ENCODE results near the gene SCGB1D1. TPM values are rescaled to one million over a fixed set of nuclear protein-coding genes. Genes with fewer than 3 reads are reported as not detected.

The SCGB1D1 gene, protein sequence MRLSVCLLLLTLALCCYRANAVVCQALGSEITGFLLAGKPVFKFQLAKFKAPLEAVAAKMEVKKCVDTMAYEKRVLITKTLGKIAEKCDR
- total RNA-seq: not detected

DNA sequence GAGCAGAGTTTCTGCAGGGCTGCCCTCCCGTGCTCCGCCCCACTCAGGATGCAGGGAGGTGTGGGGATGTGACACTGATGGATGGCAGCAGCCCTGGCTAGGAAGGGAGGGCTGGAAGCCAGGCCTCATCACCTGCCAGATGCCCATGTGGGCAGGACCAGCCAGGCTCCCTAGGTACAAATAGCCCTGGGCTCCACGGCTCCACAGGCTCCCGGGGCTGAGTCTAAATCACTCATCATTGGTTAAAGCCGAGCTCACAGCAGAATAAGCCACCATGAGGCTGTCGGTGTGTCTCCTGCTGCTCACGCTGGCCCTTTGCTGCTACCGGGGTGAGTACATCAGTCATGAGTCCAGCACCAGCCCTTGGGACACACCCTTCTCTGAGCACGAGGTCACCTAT is at the start of gene SCGB1D1:
Gene SCGB1D1, plus strand, starts transcription at position 206 of the 400 bp plus-strand sequence. Its CDS starts 69 bp downstream, at position 275.
- ChIA-PET CTCF (interaction anchor here (1.1 kb wide), 1 partner anchor 121 kb away, joined by 3 read pairs; no protein-coding TSS in a partner anchor), POLR2A (no interaction called here)

DNA sequence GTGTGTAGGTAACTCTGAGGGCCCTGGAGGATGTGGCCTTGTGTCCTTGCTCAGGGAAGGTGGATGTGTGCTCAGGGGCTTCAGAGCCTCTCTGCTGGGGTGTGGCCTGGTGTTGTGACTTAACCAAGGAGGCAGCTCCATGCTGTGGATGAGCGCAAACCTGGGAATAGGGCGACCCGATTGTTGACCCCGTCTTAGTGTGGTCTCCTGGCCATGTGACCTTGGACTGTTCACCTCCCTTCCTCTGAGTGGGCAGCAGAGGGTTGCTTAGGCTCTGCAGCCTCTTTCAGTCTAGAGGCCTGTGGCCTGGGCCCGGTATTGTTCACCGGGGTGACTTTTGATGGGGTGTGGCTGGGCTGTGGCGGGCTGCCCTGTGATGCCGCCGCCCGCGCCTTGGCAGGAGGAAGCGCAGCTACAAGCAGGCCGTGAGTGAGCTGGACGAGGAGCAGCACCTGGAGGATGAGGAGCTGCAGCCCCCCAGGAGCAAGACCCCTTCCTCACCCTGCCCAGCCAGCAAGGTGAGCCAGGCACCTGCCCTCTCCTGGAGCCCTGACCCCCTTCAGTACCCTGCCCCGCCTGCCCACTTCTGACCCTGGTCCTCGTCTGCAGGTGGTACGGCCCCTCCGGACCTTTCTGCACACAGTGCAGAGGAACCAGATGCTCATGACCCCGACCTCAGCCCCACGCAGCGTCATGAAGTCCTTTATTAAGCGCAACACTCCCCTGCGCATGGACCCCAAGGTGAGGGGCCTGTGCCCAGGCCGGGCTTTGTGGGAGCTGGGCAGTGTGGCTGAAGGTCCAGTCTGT is 49.5 kb upstream of the SCGB1D1 start:
- ChIA-PET CTCF (no interaction called here), POLR2A (no interaction called here)

DNA sequence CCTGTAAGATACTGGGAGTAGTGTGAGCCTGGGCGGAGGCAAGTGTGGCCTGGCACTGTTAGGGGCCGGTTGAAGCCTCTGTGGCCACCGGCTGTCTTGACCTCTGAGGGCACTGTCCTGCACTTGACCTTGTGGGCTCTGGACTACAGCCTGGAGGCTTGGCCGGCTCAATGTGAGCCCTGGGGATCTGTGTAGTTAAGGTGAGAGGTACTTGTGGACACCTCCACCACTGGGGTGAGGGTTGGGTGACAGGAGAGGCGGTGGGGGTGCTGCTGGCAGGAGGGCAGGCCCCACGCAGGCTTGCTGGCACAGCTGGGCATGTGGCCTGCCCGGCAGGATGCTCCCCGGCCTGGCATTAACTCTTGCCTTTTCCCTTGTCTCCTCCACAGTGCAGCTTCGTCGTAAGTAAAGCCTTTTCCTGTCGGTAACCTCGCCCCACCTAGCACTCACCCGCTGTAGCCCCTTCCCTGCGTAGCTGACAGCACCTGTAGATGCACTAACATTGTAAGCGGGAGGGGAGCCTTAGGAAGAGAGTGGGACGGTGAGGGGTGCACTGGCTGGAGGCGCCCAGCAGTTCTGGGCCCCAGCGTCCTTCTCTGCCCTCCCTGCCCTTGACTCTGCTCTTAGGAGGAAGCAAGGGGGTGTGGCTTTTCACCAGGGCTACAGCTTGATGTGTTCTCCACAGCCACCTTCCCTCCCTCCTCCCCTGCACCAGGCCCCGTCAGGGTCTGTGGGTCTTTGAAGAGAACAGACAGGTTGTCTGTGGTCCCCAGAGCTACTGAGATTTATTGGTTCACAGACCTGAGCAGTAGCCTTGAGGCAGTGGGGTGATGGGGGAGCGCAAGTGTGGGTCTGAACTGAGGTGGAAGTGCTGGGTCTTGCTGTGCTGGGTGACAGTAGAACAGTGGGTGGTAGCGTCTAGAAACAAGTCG is 48.6 kb upstream of the SCGB1D1 start:
- CTCF ChIA-PET: no interaction called here
- POLR2A ChIA-PET: no interaction called here

DNA sequence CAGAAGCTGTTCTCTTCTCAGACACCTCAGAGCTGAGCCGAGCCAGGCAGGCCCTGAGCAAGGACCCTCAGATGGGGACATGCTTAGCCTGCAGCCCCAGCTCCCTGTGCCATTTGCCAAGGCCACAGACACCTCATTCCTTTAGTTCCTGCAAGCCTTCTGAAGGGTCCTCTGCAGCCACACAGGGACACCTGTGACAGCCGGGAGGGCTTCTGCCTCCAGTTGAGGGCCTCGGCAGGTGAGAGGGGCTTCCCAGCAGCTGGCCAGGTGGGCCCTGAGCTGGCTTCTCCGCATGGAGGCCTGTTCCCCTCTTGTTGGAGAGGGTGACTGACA is 48.0 kb upstream of the SCGB1D1 start:
- ChIA-PET POLR2A (no interaction called here), CTCF (no interaction called here)

DNA sequence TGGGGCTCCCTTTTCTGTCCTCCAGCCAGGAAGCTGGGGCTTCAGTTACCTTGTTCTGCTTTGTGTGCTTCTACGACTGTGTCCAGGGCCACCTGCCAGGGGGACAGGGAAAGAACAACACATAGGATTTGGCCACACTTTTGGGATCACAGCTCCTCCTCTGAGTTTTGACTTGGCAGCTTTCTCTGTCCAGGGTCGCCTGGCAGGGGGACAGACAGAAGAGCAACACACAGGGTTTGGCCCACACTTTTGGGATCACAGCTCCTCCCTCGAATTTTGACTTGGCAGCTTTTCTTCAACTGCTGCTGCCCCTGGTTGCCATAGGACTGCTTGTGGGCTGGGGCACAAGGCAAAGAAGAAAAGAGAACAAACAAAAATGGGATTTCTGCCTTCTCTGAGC is 47.1 kb upstream of the SCGB1D1 start:
- POLR2A ChIA-PET: no interaction called here
- CTCF ChIA-PET: no interaction called here

DNA sequence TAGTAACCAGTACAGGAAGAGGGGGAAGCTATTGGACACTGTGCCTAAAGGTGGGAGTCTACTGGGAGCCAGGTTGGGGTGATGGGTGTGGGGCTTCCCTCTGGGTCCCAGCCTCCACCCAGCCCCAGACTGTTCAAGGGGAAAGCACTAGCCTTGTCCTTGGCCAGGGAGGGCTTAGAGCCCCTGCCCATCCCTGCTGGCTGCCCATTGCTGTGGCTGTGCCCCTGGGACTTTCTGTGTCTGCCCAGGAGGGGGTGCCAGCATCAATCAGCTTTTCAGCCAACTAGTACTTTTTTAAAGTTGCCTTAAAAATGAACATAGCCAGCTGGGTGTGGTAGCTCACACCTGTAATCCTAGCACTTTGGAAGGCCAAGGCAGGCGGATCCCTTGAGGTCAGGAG is 46.3 kb upstream of the SCGB1D1 start:
- ChIA-PET POLR2A (no interaction called here), CTCF (no interaction called here)

DNA sequence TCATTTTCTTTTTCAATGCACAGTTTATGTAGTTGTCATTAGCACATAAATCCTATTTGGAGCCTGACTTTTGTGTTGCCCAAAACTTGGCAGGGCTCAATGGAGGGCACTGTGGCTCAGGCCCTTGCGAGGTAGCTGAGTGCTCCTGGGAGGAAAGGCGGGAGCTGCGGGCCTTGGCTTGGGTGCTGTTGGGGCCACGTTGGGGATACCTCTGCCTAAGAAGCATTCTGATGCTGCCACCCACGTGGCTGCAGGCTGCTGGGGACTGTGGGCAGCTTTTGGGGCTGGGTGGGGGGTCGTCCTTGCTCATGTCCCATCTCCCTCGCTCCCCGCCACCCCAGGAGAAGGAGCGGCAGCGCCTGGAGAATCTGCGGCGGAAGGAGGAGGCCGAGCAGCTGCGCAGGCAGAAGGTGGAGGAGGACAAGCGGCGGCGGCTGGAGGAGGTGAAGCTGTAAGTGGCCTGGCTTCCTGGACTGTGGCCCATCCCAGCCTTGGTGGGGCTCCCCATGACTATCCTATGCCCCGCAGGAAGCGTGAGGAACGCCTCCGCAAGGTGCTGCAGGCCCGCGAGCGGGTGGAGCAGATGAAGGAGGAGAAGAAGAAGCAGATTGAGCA is 45.3 kb upstream of the SCGB1D1 start:
- CTCF ChIA-PET: no interaction called here
- POLR2A ChIA-PET: no interaction called here

DNA sequence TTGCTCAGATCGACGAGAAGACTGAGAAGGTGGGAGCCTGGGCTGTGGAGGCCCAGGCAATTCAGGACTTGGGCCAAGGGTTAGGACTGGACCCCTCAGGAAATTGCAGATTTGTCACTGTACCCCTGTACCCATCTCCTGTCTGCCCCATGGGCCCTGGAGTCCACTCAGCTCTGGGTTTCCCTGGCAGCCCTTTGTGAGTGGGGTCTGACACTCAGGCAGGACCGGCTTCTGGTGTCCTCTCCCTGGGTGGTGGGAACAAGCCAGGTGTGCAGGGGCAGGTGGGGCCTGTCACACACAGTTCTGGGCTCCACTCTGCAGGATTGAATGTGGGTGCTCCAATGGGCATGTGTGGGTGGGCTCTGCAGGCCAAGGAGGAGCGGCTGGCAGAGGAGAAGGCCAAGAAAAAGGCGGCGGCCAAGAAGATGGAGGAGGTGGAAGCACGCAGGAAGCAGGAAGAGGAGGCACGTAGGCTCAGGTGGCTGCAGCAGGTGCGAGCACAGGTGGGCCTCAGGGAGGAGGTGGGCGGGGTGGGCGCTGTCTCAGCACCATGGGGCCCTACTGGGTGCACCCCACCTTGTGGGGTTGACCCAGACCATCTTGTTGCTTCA is 44.6 kb upstream of the SCGB1D1 start:
- CTCF ChIA-PET: no interaction called here
- POLR2A ChIA-PET: no interaction called here

DNA sequence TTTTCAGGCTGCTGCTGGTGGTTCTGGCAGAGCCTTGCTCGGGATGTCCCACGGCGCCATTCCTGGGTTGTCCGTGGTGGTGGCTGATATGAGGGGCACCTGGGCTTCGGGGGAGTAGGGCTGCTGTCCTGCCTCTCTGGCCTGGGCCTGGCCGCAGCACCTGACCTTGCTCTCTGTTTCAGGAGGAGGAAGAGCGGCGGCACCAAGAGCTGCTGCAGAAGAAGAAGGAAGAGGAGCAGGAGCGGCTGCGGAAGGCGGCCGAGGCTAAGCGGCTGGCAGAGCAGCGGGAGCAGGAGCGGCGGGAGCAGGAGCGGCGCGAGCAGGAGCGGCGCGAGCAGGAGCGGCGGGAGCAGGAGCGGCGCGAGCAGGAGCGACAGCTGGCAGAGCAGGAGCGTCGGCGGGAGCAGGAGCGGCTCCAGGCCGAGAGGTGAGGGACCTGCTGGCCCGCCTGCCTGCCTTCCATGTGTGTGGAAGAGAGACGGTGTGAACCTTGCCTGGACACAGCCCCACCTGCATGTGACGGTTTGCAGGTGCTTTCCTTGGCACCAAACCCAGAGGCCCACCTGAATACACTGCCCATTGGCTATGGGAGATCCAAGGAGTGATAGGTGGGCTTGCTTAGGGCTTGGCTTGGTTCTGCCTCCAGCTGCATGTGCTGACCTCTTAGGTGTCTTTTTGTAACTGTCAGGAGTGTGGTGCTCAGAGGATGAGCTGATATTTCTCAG is 43.4 kb upstream of the SCGB1D1 start:
- ChIA-PET CTCF (interaction anchor here (0.8 kb wide), 1 partner anchor 268 kb away, joined by 4 read pairs; no protein-coding TSS in a partner anchor), POLR2A (no interaction called here)

DNA sequence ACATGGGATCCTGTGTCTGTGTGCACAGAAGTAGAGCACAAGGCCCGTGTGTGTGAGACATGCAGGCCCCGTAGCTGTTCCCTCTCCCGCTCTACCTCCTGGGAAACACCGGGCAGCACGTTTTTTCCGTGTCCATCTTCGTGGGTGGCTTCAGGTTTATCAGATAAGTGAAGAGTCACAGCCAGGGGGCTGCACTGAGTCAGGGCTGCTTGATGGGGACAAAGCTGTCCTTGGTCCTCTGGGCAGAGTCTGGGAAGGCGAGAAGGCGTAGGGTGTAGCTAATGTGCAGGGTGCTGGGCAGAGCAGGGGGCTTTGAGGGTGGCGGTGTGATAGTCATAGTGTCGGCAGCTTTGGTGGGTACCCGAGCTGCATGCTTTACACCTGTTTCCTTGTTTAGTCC is 42.5 kb upstream of the SCGB1D1 start:
- POLR2A ChIA-PET: no interaction called here
- CTCF ChIA-PET: no interaction called here

DNA sequence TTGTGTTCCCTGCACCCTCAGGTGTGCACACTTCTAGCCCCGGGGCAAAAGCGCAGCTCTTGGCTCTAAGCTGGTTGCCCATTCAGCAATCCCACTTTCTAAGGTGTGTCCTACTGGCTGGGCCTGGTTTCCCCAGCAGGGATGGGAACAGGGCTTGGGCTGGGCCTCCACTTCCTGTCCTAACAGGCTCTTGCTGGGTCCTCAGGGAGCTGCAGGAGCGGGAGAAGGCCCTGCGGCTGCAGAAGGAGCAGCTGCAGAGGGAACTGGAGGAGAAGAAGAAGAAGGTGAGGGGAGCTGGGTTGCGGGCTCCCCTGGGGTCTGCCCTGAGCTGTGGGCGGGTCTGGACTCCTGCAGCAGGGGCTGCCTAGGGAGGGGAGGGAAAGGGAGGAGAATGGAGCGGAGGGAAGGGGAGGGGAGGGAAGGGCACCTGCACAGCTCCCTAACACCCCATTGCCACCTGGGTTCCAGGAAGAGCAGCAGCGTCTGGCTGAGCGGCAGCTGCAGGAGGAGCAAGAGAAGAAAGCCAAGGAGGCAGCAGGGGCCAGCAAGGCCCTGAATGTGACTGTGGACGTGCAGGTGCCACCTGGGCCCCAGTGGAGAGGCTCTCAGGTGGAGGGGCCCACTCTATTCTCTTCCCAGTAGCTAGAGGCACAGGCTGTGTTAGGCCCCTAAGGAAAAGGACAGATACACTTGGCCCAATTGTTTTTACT is 41.6 kb upstream of the SCGB1D1 start:
- CTCF ChIA-PET: no interaction called here
- POLR2A ChIA-PET: no interaction called here

DNA sequence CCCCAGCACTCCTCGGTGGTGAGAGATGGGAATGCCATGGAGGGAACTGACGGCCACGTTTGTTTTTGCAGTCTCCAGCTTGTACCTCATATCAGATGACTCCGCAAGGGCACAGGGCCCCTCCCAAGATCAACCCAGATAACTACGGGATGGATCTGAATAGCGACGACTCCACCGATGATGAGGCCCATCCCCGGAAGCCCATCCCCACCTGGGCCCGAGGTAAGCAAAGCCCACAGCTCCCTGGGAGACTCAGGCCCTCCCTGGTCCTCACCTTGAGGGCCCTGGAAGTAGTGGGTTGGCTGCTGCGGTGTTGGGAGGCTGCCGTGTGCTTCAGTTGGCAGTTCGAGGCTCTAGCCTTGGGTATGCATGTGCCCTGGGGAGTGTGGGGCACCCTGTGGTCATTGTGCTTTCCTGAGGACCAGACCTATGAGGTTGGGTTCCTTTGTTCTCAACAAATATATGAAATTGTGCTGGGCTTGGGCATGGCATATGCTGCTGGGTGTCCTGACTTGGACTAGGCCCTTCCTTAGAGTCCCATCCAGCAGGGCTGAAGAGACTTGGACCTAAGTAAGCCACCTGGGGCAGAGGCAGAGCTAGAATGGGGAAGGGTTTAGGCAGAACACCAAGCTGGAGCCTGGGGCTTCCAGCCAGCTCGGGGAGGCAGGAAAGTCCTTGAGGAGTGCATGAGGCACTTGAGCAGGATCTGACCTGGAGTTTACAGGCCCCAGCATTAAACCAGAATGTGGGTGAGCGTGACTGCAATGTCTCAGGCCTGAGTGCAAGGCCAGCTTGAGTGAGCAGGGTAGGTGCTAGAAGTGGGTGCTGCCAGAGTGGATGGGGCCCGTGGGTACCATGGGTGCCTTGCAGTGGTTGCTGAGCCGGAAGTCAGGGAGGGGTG is 39.8 kb upstream of the SCGB1D1 start:
- CTCF ChIA-PET: no interaction called here
- POLR2A ChIA-PET: no interaction called here

DNA sequence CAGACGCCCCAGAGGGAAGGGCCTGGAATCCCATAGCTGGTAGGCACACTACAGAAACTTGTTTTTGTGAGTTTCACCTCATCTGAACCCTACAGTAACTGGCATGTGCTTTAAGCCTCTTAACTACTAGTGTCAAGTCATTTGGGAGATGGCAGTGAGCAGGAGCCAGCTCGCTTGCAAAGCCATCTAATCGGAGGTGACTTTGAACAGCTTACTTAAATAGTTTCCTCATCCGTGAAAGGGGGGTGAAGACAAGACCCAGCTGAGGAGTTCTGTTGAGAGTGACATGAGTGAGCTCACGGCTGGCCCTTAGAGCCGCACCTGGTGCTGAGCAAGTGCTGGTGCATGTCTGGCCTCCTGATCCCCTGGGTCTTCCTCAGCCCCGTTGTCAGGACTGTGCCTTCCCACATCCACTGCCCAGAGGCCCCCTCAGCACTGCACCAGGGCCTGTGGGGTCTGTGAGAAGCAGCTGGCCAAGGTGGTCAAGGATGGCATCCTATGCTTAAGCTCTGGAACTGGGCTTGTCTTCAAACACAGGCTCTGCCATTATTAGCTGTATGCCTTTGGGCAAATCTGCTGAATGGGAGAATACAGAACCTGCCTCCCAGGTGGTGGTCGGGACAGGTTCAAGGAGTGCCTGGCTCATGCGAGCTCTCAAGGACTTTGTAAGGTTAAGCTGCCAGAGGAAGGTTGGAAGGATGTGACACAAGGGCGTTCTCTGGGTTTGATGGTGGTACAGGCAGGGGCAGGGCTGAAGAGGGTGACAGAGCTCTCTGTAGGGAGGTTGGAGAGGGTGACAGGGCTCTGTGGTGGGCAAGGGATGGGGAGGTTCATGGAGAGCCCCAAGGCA is 38.9 kb upstream of the SCGB1D1 start:
- ChIA-PET POLR2A (no interaction called here), CTCF (no interaction called here)

DNA sequence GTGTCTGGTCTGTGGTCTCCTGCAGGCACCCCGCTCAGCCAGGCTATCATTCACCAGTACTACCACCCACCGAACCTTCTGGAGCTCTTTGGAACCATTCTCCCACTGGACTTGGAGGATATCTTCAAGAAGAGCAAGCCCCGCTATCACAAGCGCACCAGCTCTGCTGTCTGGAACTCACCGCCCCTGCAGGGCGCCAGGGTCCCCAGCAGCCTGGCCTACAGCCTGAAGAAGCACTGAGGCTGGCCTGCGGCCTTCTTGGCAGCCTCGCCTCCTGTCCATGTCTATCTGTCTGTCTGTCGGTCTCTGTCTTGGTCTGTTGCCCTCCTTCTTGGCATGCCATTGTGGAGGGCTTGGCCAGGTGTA is 38.3 kb upstream of the SCGB1D1 start:
- ChIA-PET CTCF (no interaction called here), POLR2A (no interaction called here)

DNA sequence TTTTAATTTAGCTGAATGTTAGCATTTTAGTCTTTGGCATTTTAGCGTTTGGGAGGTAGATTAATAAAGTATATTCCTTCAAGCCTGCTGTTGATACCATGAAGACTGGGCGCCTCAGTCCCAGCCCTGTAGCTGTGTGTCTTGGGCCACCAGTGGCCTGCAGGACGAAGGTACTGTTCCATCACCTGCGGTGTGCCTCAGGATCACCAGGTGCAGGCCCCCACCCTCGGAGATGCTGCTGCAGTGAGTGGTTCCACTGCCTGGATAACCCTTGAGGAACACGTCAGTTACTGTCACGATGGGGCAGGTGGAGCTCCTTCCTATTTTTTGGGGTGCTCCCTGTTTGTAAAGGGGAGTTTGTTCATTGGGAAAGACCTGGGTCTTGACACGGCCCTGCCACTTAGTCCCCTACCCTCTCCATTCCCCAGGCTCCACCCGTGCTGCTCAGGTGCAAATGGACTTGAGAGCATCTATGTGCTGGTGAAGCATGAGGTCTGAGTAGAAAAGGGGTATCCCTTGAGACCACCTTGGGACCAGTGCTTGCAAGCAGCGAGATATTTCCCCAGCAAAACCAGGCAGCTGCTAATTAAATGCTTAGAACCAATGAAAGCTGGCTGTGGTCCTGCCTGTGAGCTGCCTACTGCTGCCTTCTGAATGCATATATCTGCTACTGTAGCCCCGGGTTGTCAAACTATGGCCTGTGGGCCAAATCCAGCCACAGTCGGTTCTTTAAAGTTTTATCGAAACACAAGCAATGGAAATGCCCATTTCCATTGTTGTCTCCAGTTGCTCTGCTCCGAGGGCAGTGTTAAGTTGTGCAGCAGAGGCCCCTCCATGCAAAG is 37.5 kb upstream of the SCGB1D1 start:
- ChIA-PET POLR2A (no interaction called here), CTCF (no interaction called here)

DNA sequence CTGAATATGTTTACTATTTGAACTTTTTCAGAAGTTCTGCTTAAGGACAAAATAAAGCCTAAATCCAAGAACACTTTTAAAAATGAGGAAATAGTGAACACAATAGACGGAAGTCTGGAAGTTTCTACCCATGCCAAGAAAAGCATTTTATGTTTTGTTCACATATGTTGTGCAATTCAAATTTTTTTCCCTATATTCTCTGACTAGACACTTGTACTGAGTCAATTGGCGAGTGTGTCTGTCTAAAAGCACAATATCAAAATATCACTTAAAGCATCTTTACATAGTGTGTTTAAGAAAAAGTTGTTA is 37.0 kb upstream of the SCGB1D1 start:
- CTCF ChIA-PET: interaction anchor here (0.8 kb wide), 1 partner anchor 45 kb away, joined by 4 read pairs; no protein-coding TSS in a partner anchor

More for the DNA sequence above, 37.0 kb upstream of the SCGB1D1 start:
- POLR2A ChIA-PET: no interaction called here
